ENCODE results near the gene KCMF1.
"Not testable (repeated sequence)": the region's sequence is repeated elsewhere in the genome, so short reads cannot be mapped to it uniquely, and the experiment has no call there.

Gene KCMF1
- total RNA-seq, result 48.3 to 59.9 reads per million in 2 donors

GRCh38 chr2:84970868-84971509 lies at the start of gene KCMF1:
Gene KCMF1 (plus strand): TSS chr2:84971161. CDS start chr2:84971452, 291 bp downstream.
- DNase-seq, result peak; percentile 48 to 81 (median 64)

GRCh38 chr2:84923009-84923408 lies 48.0 kb upstream of the KCMF1 start:
- DNase-seq, result no peak

- peak in 3 of 5 experiments; percentile 7 to 95 (median 35) for DNase-seq
These were observed 46.5 kb upstream of the KCMF1 start for GRCh38 chr2:84924173-84925106.

- no peak for DNase-seq
These were observed 45.6 kb upstream of the KCMF1 start for GRCh38 chr2:84925336-84925723.

GRCh38 chr2:84925724-84926376 lies 45.1 kb upstream of the KCMF1 start:
- peak; percentile 95 to 99 (median 98) for DNase-seq

- no peak for DNase-seq
These were observed 43.7 kb upstream of the KCMF1 start for GRCh38 chr2:84927275-84927627.

- no peak for DNase-seq
These were observed 39.6 kb upstream of the KCMF1 start for GRCh38 chr2:84931384-84931821.

GRCh38 chr2:84938194-84938879 lies 32.6 kb upstream of the KCMF1 start:
- peak in 2 of 5 experiments; percentile 24 to 95 for DNase-seq

- DNase-seq, result peak in 4 of 5 experiments; percentile 50 to 98 (median 68)
These were observed 31.4 kb upstream of the KCMF1 start for GRCh38 chr2:84939426-84940087.

GRCh38 chr2:84940088-84940470 lies 30.9 kb upstream of the KCMF1 start:
- DNase-seq, result peak in 1 of 5 experiments; percentile 44

GRCh38 chr2:84940831-84941412 lies 30.0 kb upstream of the KCMF1 start:
- DNase-seq, result no peak

GRCh38 chr2:84942166-84942565 lies 28.8 kb upstream of the KCMF1 start:
- no peak for DNase-seq

- no peak for DNase-seq
These were observed 28.0 kb upstream of the KCMF1 start for GRCh38 chr2:84942964-84943421.

- DNase-seq, result no peak
These were observed 26.6 kb upstream of the KCMF1 start for GRCh38 chr2:84944295-84944909.

- not testable (repeated sequence) for DNase-seq
These were observed 25.1 kb upstream of the KCMF1 start for GRCh38 chr2:84945838-84946203.

GRCh38 chr2:84946204-84947009 lies 24.6 kb upstream of the KCMF1 start:
- DNase-seq, result peak in 4 of 5 experiments; percentile 14 to 79 (median 46)

- DNase-seq, result no peak
These were observed 23.9 kb upstream of the KCMF1 start for GRCh38 chr2:84947010-84947593.

GRCh38 chr2:84953535-84953934 lies 17.4 kb upstream of the KCMF1 start:
- no peak for DNase-seq

- no peak for DNase-seq
These were observed 16.6 kb upstream of the KCMF1 start for GRCh38 chr2:84954329-84954728.
